ENCODE results near the gene AIMP1.

The AIMP1 gene

DNA sequence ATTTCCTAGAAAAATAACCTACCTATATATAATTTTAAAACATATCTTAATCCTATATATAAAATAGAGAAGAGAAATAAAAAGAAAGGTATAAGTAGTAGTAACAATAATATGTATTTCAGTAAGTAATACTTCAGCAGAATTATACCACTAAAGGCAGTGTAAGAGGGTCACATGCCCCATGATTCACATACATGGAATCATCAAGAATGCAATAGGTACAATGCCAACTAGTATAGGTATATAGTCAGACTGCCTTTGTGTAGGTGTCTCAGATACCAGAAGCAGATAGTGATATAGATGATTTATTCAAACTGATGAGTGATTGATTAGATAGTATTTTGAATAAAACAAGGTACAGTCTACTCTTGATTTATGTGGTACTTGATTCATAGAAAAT lies 9.4 kb downstream of the AIMP1 start:
- H3K4me3 Mint-ChIP-seq: no peak overlapping the region
- H3K27ac Mint-ChIP-seq: no peak overlapping the region
- ATAC-seq (no peak), DNase-seq (no peak)
- H3K9me3 Mint-ChIP-seq: no peaks in the 10 kb centered on the region
- H3K4me1 Mint-ChIP-seq: peaks cover 24% of the 10 kb centered on the region
- H3K27me3 Mint-ChIP-seq: no peaks in the 10 kb centered on the region

DNA sequence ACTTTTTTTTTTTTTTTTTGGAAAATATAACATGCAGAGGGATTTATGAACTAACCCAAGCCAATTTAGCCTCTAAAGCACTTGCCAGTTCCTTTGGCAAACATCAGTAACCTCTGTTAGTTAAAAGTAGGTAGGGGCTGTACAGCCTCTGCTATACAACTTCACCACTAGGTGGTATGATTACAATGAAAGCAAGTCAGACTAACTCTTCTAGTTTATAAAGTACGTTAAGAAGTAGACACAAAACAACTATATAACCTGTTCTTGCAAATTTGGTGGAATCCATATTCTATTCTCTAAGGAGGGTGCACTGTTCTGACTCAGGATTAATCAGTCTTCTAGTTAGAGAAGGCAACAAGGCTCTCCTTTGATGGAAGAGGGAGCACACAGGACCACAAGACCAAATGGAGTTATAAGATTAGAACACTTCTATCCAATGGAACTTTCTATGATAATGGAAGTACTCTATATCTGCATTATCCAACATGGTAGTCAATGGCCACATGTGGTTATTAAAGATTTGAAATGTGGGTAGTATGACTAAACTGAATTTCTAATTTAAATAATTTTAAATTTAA lies 12.8 kb downstream of the AIMP1 start:
- Mint-ChIP-seq H3K27ac (no peak overlapping the region), H3K4me1 (peaks cover 14% of the 10 kb centered on the region), H3K4me3 (no peak overlapping the region), H3K27me3 (no peaks in the 10 kb centered on the region), H3K9me3 (no peaks in the 10 kb centered on the region)
- DNase-seq (no peak), ATAC-seq (peak; percentile 78)

DNA sequence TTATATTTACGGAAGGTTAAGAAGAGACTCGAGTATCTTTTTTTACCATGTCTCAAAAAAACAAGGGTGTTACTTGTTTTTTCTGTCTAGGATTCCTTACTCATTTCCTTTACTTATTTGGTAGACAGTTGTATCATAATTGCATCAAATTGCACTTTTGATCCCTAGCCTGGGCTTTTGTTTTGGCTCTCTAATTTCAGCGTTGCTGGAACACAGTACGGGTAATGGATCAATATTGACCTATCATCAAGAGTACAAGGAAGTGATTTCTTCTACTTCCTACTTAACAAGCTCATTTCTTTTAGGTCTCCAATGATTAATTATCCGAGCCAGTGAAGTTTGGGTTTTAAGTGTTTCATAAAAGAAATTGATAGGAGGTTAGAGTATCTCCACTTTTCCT lies 16.8 kb downstream of the AIMP1 start:
- no peak for DNase-seq
- no peaks in the 10 kb centered on the region for H3K27me3 Mint-ChIP-seq
- no peak for ATAC-seq
- H3K27ac Mint-ChIP-seq: no peak overlapping the region
- H3K4me1 Mint-ChIP-seq: peaks cover 6% of the 10 kb centered on the region
- no peak overlapping the region for H3K4me3 Mint-ChIP-seq
- peaks cover 7 to 11% of the 10 kb centered on the region in 2 donors for H3K9me3 Mint-ChIP-seq

DNA sequence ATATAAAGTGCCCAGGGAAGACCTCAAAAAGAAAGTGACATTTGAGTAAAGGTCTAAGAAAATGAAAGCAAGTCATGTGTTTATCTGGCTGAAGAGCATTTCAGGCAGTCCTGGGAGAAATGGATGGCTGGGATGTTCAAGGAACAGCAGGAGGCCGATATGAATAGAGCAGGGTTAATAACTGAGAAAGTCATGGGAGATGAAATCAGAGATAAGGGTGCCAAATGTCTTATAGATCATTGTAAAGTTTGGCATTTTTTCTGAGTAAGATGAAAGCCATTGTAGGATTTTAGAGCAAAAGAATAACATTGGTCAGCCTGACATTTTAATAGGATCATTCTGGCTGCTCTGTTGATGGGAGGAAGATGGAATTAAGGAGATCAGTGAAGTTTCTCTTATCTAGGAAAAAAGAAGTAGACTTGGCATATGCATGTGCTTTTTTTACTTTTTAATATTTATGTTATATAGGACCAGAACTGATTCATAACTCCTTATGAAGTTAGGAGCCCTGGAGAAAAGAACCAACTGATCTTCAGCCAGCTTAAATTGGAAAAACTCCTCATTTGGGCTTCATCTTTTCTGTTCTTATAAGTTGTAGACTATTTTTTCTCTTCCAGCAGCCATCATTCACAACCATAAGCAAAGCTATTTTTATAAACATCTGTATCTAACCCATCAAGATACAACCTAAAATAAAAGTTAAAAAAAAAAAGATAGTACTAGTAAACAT lies 18.6 kb downstream of the AIMP1 start:
- Mint-ChIP-seq H3K4me1 (peaks cover 15% of the 10 kb centered on the region), H3K9me3 (peaks cover 7 to 18% of the 10 kb centered on the region in 2 donors), H3K27ac (no peak overlapping the region)

DNA sequence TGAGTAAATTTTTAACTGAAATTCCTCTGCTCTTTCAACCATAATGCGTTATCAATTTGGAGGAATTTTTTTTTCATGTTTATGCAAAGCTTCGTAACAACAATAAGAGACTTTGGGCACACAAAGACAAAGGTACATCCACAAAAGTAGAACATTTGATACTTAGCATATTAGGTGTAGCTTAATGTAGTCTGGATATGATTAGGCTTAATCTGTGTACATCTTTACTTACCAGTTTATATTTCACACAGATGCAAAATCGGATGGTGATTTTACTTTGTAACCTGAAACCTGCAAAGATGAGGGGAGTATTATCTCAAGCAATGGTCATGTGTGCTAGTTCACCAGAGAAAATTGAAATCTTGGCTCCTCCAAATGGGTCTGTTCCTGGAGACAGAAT lies 20.3 kb downstream of the AIMP1 start:
- no peak overlapping the region for H3K4me3 Mint-ChIP-seq
- H3K4me1 Mint-ChIP-seq: peaks cover 32% of the 10 kb centered on the region
- H3K27me3 Mint-ChIP-seq: no peaks in the 10 kb centered on the region
- no peak overlapping the region for H3K27ac Mint-ChIP-seq
- DNase-seq (no peak), ATAC-seq (no peak)
- H3K9me3 Mint-ChIP-seq: peaks cover 15 to 18% of the 10 kb centered on the region in 2 donors

More for the DNA sequence above, 18.6 kb downstream of the AIMP1 start:
- Mint-ChIP-seq H3K4me3 (no peak overlapping the region), H3K27me3 (no peaks in the 10 kb centered on the region)
- no peak for DNase-seq
- no peak for ATAC-seq

DNA sequence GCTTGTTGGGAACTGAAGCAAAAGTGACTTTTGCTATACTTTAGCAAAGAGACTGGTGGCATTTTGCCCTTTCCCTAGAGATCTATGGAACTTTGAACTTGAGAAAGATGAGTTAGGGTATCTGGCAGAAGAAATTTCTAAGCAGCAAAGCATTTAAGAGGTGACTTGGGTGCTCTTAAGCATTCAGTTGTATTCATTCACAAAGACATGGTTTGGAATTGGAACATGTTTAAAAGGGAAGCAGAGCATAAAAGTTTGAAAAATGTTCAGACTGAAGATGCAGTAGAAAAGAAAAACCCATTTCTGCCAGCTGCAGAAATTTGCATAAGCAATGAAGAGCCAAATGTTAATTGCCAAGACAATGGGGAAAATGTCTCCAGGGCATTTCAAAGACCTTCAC lies 21.6 kb downstream of the AIMP1 start:
- ATAC-seq (no peak), DNase-seq (no peak)
- H3K4me1 Mint-ChIP-seq: peaks cover 45% of the 10 kb centered on the region
- peaks cover 15 to 18% of the 10 kb centered on the region in 2 donors for H3K9me3 Mint-ChIP-seq
- no peak overlapping the region for H3K27ac Mint-ChIP-seq
- no peaks in the 10 kb centered on the region for H3K27me3 Mint-ChIP-seq
- H3K4me3 Mint-ChIP-seq: no peak overlapping the region

DNA sequence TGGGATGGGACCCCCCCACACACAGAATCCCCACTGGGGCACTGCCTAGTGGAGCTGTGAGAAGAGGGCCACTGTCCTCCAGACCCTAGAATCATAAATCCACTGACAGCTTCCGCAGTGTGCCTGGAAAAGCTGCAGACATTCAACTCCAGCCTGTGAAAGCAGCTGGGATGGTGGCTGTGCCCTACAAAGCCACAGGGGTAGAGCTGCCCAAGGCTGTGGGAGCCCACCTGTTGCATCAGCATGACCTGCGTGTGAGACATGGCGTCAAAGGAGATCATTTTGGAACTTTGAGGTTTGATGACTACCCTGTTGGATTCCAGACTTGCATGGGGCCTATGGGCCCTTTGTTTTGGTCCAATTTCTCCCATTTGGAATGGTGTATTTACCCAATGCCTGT lies 22.3 kb downstream of the AIMP1 start:
- ATAC-seq: no peak
- no peak overlapping the region for H3K4me3 Mint-ChIP-seq

DNA sequence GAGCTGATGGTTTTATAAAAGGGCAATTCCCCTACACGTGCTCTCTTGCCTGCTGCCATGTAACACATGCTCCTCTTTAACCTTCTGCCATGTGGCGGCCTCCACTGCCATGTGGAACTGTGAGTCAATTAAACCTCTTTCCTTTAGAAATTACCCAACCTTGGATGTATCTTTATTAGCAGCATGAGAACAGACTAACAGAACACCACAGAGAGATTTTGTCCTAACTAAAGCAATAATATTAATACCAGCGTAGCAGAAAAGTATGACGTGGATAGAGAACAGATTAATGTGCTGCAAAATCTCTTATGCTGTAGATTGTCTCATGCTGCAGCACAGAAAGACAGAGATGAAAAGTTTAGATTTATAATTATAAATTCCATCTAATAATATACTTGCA lies 23.1 kb downstream of the AIMP1 start:
- DNase-seq: no peak
- peaks cover 54% of the 10 kb centered on the region for H3K4me1 Mint-ChIP-seq
- peaks cover 15 to 18% of the 10 kb centered on the region in 2 donors for H3K9me3 Mint-ChIP-seq
- H3K27me3 Mint-ChIP-seq: no peaks in the 10 kb centered on the region
- no peak overlapping the region for H3K4me3 Mint-ChIP-seq
- H3K27ac Mint-ChIP-seq: no peak overlapping the region
- no peak for ATAC-seq

More for the DNA sequence above, 22.3 kb downstream of the AIMP1 start:
- Mint-ChIP-seq H3K4me1 (peaks cover 47% of the 10 kb centered on the region), H3K27me3 (no peaks in the 10 kb centered on the region), H3K27ac (no peak overlapping the region), H3K9me3 (peaks cover 15 to 18% of the 10 kb centered on the region in 2 donors)
- DNase-seq: no peak

DNA sequence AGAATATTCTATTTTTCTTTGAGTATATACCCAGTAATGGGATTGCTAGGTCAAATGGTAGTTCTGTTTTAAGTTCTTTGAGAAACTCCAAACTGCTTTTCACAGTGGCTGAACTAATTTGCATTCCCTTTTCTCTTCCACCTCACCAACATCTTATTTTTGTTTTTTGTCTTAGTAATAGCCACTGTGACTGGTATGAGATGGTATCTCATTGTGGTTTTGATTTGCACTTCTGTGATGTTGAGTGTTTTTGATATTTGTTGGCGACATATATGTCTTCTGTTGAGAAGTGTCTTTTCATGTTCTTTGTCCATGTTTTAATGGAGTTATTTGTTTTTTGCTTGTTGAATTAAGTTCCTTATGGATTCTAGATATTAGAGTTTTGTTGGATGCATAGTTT lies 24.4 kb downstream of the AIMP1 start:
- Mint-ChIP-seq H3K4me3 (no peak overlapping the region), H3K27me3 (no peaks in the 10 kb centered on the region), H3K27ac (no peak overlapping the region), H3K9me3 (peaks cover 15 to 18% of the 10 kb centered on the region in 2 donors), H3K4me1 (peaks cover 58% of the 10 kb centered on the region)
- no peak for ATAC-seq
- DNase-seq: no peak

DNA sequence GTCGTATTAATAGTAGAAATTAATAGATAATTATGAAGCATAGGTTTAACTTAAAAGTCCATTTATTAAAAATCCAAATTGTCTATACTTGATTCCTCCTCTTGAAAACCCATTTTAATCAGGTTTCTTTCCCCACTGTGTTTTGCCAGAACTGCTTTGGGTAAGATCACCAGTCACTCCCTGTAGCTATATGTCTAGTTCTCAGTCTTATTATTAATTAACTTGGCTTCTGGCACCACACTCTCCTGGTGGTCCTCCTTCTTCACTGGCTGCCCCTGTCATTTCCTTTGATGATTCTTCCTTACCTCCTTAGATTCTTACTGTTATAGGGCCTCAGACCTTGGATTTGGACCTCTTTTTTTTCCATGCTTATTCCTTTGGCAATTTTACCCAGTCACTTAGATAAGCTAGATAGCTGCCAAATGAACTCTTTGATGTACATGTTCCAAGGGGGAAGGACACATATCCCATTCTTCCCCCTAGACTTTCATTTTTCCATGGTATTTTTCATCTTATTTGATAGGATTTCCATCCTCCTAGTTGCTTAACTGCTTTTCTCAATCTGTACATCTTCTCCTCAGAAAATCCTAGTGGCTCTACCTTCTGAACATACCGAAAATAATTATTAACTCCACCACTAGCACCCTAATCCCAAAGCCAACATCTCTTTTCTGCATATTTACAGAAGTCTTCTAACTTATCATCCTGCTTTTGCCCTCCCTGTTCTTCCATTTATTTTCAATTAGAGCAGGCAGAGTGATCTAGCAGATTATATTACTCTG lies 27.7 kb downstream of the AIMP1 start:
- peak overlapping the region in 1 of 2 donors; percentile 41 for H3K27ac Mint-ChIP-seq
- peaks cover 52% of the 10 kb centered on the region for H3K4me1 Mint-ChIP-seq
- peaks cover 6 to 8% of the 10 kb centered on the region in 2 donors for H3K9me3 Mint-ChIP-seq

DNA sequence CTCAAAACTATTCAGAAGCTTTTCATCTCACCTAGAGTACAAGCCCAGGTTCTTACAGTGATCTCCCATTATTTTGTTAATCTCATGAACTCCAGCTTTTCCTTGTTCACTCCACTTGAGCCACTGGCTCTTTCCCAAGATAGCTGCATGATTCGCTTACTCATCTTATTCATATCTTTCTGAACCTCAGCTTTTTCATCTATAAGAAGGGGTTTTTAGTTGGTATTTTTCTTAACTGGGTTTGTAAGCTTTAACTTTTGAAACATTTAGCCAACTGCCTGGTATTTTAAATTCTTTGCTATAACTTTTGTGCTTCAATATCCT lies 28.3 kb downstream of the AIMP1 start:
- peaks cover under 1 to 8% of the 10 kb centered on the region in 2 donors for H3K9me3 Mint-ChIP-seq
- no peaks in the 10 kb centered on the region for H3K27me3 Mint-ChIP-seq
- H3K4me3 Mint-ChIP-seq: no peak overlapping the region
- DNase-seq (no peak), ATAC-seq (no peak)
- no peak overlapping the region for H3K27ac Mint-ChIP-seq
- H3K4me1 Mint-ChIP-seq: peaks cover 46% of the 10 kb centered on the region

More for the DNA sequence above, 27.7 kb downstream of the AIMP1 start:
- Mint-ChIP-seq H3K27me3 (no peaks in the 10 kb centered on the region), H3K4me3 (no peak overlapping the region)
- DNase-seq (no peak), ATAC-seq (no peak)

DNA sequence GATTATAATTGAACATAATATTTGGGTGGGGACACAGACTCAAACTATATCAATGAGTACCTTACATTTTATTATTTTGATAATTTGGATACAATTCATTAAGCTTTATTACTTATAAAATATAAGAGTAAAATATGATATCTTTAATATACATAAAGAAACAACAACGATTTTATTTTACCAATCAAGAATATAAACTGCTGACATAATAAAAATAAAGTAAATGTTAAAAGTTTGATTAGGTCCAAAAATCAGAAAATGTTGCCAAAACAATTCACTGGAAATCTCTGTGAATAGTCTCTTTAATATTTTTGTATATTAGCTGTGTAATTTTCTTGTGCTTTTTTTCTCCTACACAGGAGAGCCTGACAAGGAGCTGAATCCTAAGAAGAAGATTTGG lies 30.8 kb downstream of the AIMP1 start:
- DNase-seq (no peak), ATAC-seq (no peak)
- Mint-ChIP-seq H3K27ac (no peak overlapping the region), H3K27me3 (no peaks in the 10 kb centered on the region), H3K4me3 (no peak overlapping the region), H3K4me1 (peaks cover 21% of the 10 kb centered on the region), H3K9me3 (no peaks in the 10 kb centered on the region)

DNA sequence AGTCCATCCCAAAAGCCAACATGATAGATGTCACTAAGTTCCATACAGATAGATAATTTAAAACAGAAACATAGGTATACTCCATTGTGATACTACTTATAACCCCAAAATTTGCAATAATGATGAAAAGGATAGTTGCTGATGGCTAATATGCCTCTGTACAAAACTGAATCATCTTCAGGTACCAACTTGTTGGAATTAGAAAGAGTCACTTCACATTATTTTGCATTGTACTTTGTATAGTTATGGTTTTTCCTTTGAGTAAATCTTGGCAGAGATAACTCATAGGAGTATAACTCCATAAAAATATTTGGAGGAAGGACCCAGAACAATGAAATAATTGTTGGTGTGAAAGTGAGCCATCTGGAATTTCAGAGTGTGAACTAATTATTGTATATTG lies 34.7 kb downstream of the AIMP1 start:
- DNase-seq (no peak), ATAC-seq (no peak)
- H3K9me3 Mint-ChIP-seq: no peaks in the 10 kb centered on the region
- no peak overlapping the region for H3K4me3 Mint-ChIP-seq
- no peaks in the 10 kb centered on the region for H3K27me3 Mint-ChIP-seq
- no peak overlapping the region for H3K27ac Mint-ChIP-seq
- H3K4me1 Mint-ChIP-seq: no peaks in the 10 kb centered on the region

DNA sequence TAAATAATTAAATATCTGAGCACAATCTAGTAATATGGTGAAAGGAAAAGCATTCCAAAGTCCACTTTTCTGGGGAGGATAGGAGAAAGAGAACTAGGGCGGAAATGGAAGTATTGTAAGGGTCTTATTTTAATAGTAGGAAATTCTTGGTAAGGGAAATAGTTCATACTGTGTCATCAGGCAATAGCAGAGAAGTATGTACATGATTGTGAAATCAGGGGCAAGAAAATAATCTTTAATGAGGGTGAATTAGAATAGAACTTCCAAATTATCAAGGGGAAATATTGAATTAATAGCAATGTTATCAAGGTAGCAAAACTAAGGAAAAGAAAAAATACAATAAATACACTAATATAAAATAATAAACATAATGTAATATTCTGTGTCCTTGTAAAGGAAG lies 37.4 kb downstream of the AIMP1 start:
- Mint-ChIP-seq H3K27ac (no peak overlapping the region), H3K4me1 (no peaks in the 10 kb centered on the region), H3K9me3 (peaks cover 0 to 4% of the 10 kb centered on the region in 2 donors), H3K27me3 (no peaks in the 10 kb centered on the region), H3K4me3 (no peak overlapping the region)
- ATAC-seq: no peak
- DNase-seq: no peak

DNA sequence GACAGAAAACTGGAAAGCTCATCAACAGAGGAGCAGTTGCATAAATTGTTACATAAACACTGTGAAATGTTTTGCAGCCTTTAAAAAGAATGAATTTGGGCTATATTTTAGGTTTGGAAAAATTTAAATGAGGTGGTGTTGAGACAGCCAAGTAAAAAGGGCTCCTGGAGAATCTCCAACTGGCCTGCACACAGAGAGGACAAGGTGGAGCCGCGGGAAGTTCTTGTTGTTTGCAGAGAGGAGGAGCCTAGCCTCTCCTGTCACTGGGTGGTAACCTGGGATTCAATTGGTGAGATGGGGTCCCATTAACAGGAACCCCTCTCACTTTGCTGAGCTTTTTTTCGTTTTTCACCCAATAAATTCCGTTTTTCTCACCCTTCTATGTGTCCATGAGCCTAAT lies 38.8 kb downstream of the AIMP1 start:
- H3K27ac Mint-ChIP-seq: no peak overlapping the region
- no peaks in the 10 kb centered on the region for H3K4me1 Mint-ChIP-seq
- no peak for ATAC-seq
- peaks cover 0 to 4% of the 10 kb centered on the region in 2 donors for H3K9me3 Mint-ChIP-seq
- H3K27me3 Mint-ChIP-seq: no peaks in the 10 kb centered on the region
- DNase-seq: no peak
- no peak overlapping the region for H3K4me3 Mint-ChIP-seq

DNA sequence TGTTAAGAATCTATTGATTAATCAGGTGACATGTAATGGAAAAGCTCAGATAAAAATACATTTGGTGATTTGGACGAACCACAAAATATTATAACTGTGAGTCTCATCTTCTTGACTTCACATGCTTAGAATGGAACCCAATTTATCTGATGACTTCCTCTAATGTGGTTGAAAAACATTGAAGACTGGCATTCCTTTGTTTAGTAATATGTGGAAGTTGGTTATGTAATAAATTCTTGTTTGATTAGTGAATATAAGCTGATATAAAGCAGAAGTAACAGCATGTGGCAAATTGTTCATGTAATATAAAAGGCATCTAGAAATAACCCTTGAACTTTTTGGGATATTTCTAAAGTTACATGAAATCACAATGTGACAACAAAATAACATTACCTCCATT lies 42.5 kb downstream of the AIMP1 start:
- Mint-ChIP-seq H3K4me1 (no peaks in the 10 kb centered on the region), H3K4me3 (no peak overlapping the region), H3K9me3 (peaks cover 0 to 4% of the 10 kb centered on the region in 2 donors), H3K27me3 (no peaks in the 10 kb centered on the region), H3K27ac (no peak overlapping the region)
- DNase-seq (no peak), ATAC-seq (no peak)
